Type B pancreatic cell (in vitro differentiated cells): Measurements from ENCODE around the gene MRPS27. TPM values are rescaled to one million over a fixed set of nuclear protein-coding genes. Genes with fewer than 3 reads are reported as not detected.

ENCODE experiments used
- DNase-seq: peaks from one replicate; pipeline ENCODE4 v3.0.0; 2021; ENCODE audit warnings: mixed read lengths; ENCODE audit not compliant: unreplicated experiment; ENCODE audit errors: extremely low spot score
- H3K27ac Mint-ChIP-seq: 2 replicates; pipeline ENCODE4 v1.8.0; 2021; ENCODE audit warnings: mild to moderate bottlenecking, mixed read lengths
- H3K27me3 Mint-ChIP-seq: 2 replicates; pipeline ENCODE4 v1.8.0; 2021; ENCODE audit warnings: mixed read lengths
- H3K36me3 Mint-ChIP-seq: 2 replicates; pipeline ENCODE4 v1.8.0; 2021; ENCODE audit warnings: mixed read lengths
- H3K4me1 Mint-ChIP-seq: one replicate; pipeline ENCODE4 v1.8.0; 2021; ENCODE audit warnings: mixed read lengths; ENCODE audit not compliant: unreplicated experiment
- H3K4me3 Mint-ChIP-seq: 2 replicates; pipeline ENCODE4 v1.8.0; 2021; ENCODE audit warnings: mild to moderate bottlenecking, mixed read lengths
- H3K9me3 Mint-ChIP-seq: 2 replicates; pipeline ENCODE4 v1.8.0; 2021; ENCODE audit warnings: mixed read lengths
- CTCF ChIP-seq: fragments of 200-600 bp; sonication (generic); conservative IDR thresholded peaks from 2 replicates; pipeline ENCODE4 v1.5.0; 2021; ENCODE audit warnings: antibody characterized with exemption, mild to moderate bottlenecking
- total RNA-seq: library from RNA; stranded (reverse); gene quantifications from 2 replicates; pipeline ENCODE4 v1.2.1, GENCODE V29; 2021; ENCODE audit warnings: low replicate concordance

The MRPS27 gene
- total RNA-seq, 1 donor from 2014 or later: 66.3 TPM

DNA sequence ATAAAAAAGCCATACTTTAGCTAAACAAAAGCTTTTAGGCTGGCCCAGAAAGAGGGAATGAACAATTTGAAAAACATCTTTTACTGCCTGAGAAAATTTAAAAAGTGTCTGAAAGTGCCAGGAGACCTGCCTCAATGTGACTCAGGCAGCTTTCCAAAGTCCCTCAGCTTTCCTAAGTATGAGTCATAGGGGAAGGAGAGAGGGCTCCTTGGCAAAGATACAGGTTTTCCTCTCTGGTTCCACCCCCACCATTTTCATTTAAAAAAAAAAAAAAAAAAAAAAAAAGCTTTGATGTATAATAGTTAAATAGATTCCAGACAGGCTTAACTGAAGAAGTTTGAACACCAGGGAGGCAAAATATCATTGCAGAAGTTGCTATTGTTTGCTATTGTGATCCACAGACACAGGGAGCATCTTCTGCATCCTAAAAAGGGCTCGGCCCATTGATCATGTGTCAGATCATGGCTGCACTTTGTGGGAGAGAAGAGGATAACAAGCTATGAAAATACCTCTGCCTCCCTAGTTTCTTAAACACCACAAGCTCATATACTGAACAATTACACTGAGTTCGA is 71.5 kb downstream of the MRPS27 start:
- no peak overlapping the region for H3K4me3 Mint-ChIP-seq
- no peaks in the 10 kb centered on the region for H3K27me3 Mint-ChIP-seq
- H3K27ac Mint-ChIP-seq: peak overlapping the region; percentile 37
- TF ChIP-seq CTCF: no peak
- peaks cover 8% of the 10 kb centered on the region for H3K36me3 Mint-ChIP-seq
- DNase-seq: no peak
- H3K9me3 Mint-ChIP-seq: no peaks in the 10 kb centered on the region
- H3K4me1 Mint-ChIP-seq: peaks cover 31% of the 10 kb centered on the region

GRCh38 chr5:72246954-72247442 is 73.0 kb downstream of the MRPS27 start:
- Mint-ChIP-seq H3K9me3 (no peaks in the 10 kb centered on the region), H3K36me3 (peaks cover 4% of the 10 kb centered on the region), H3K27ac (no peak overlapping the region), H3K4me3 (no peak overlapping the region), H3K27me3 (no peaks in the 10 kb centered on the region), H3K4me1 (peaks cover 39% of the 10 kb centered on the region)
- TF ChIP-seq CTCF: no peak
- no peak for DNase-seq

GRCh38 chr5:72245951-72246532 is 74.0 kb downstream of the MRPS27 start:
- no peak for TF ChIP-seq CTCF
- no peaks in the 10 kb centered on the region for H3K9me3 Mint-ChIP-seq
- H3K27me3 Mint-ChIP-seq: no peaks in the 10 kb centered on the region
- no peak overlapping the region for H3K4me3 Mint-ChIP-seq
- H3K36me3 Mint-ChIP-seq: peaks cover 2% of the 10 kb centered on the region
- no peak overlapping the region for H3K27ac Mint-ChIP-seq
- peaks cover 43% of the 10 kb centered on the region for H3K4me1 Mint-ChIP-seq
- DNase-seq: no peak

DNA sequence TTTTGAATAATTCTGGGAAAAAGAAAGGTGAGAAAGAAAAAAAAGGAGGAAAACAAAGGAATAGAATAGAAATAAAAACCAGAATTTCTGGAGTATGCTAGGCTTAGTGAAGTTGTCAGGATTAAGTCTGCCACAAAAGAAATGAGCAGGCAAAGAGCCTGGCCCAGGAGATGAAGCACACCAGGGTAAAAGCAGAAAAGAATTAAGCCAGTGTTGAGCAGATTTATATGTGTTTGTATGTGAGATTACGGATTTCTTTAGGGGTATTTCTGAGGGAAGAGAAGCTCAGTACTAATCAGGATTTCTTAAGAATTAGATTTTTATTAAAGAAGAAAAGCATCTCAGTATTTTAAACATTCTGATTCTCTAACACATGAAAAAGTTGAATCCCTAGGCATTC is 74.5 kb downstream of the MRPS27 start:
- Mint-ChIP-seq H3K4me1 (peaks cover 43% of the 10 kb centered on the region), H3K27ac (no peak overlapping the region), H3K4me3 (no peak overlapping the region), H3K36me3 (no peaks in the 10 kb centered on the region), H3K9me3 (no peaks in the 10 kb centered on the region), H3K27me3 (no peaks in the 10 kb centered on the region)
- TF ChIP-seq CTCF: no peak
- no peak for DNase-seq

DNA sequence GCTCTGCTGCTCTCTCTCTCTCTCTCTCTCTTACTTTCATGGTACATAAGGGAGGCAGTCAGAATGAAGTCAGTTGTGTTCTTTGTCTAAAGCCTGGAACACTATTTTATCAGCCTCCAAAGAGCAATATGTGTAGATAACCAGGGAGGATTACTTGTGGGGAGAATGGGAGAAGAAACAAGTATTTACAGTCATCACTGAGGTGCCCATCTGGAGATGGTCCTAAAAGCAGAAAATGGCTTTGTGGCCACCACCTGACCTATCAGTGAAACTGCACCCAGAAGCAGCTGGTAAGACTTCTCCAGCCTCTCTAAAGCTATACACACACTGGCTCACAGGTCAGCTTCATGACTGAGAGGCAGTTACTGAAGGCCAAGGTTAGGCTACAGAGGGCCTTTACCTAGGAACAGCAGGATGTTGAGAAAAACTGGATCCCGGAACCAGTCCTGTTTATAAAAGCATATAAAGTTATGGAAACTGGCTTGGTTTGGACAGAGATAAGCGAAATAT is 75.1 kb downstream of the MRPS27 start:
- Mint-ChIP-seq H3K27ac (no peak overlapping the region), H3K9me3 (no peaks in the 10 kb centered on the region), H3K4me1 (peaks cover 43% of the 10 kb centered on the region), H3K27me3 (no peaks in the 10 kb centered on the region), H3K4me3 (no peak overlapping the region), H3K36me3 (no peaks in the 10 kb centered on the region)
- no peak for DNase-seq
- peak; percentile 60 for TF ChIP-seq CTCF
